GM18499 (cell line): ENCODE measurements around the gene KRT32.
"Not testable (repeated sequence)": the region's sequence is repeated elsewhere in the genome, so short reads cannot be mapped to it uniquely, and the experiment has no call there.

Source experiments
- ATAC-seq: cut with Tn5 transposase; IDR thresholded peaks from one replicate; pipeline ENCODE4 v1.9.1; 2021; ENCODE audit warnings: moderate number of reproducible peaks; ENCODE audit not compliant: insufficient read depth, unreplicated experiment

The KRT32 gene

GRCh38 chr17:41434415-41434814, 32.8 kb downstream of the KRT32 start:
- no peak for ATAC-seq

GRCh38 chr17:41434005-41434404, 33.2 kb downstream of the KRT32 start:
- no peak for ATAC-seq

- ATAC-seq, result no peak
Observed at GRCh38 chr17:41433586-41433985, 33.6 kb downstream of the KRT32 start.

- ATAC-seq, result not testable (repeated sequence)
Observed at GRCh38 chr17:41430376-41430775, 36.8 kb downstream of the KRT32 start.

GRCh38 chr17:41429667-41430066, 37.5 kb downstream of the KRT32 start:
- ATAC-seq, result no peak

GRCh38 chr17:41428591-41429291, 38.4 kb downstream of the KRT32 start:
- no peak for ATAC-seq

- no peak for ATAC-seq
Observed at GRCh38 chr17:41424111-41424635, 43.0 kb downstream of the KRT32 start, which contains the start of gene KRT37. KRT37 (minus strand) TSS chr17:41424585; CDS start chr17:41424523, 62 bp downstream.

- not testable (repeated sequence) for ATAC-seq
Observed at GRCh38 chr17:41422586-41422985, 44.6 kb downstream of the KRT32 start.

- no peak for ATAC-seq
Observed at GRCh38 chr17:41421617-41422016, 45.6 kb downstream of the KRT32 start.

GRCh38 chr17:41421116-41421515, 46.1 kb downstream of the KRT32 start:
- ATAC-seq, result no peak

- ATAC-seq, result no peak
Observed at GRCh38 chr17:41420134-41420533, 47.1 kb downstream of the KRT32 start.

- ATAC-seq, result no peak
Observed at GRCh38 chr17:41419716-41420115, 47.5 kb downstream of the KRT32 start.

- ATAC-seq, result no peak
Observed at GRCh38 chr17:41418116-41418860, 48.9 kb downstream of the KRT32 start.

GRCh38 chr17:41417576-41418015, 49.6 kb downstream of the KRT32 start:
- no peak for ATAC-seq

- ATAC-seq, result no peak
Observed at GRCh38 chr17:41417127-41417526, 50.1 kb downstream of the KRT32 start.

GRCh38 chr17:41416479-41416878, 50.7 kb downstream of the KRT32 start:
- no peak for ATAC-seq

GRCh38 chr17:41415833-41416335, 51.3 kb downstream of the KRT32 start:
- no peak for ATAC-seq

- no peak for ATAC-seq
Observed at GRCh38 chr17:41415411-41415810, 51.8 kb downstream of the KRT32 start.

- ATAC-seq, result no peak
Observed at GRCh38 chr17:41413982-41414381, 53.2 kb downstream of the KRT32 start.

GRCh38 chr17:41413353-41413957, 53.7 kb downstream of the KRT32 start:
- no peak for ATAC-seq
